ENCODE measurements around the gene MED13L. TPM values are rescaled to one million over a fixed set of nuclear protein-coding genes. Genes with fewer than 3 reads are reported as not detected.

MED13L gene
- total and polyA plus RNA-seq, 2 donors (not counting 3 experiments of a cell fraction or from before 2014, with no cell fraction given), result 27.4 to 93.6 TPM

- ChIA-PET CTCF (interaction anchor here (1.1 to 1.4 kb wide), 3 partner anchors 14 to 75 kb away, joined by 3 to 4 read pairs (median 3); no protein-coding TSS in a partner anchor), POLR2A (no interaction called here)
- Histone ChIP-seq H3K9me1 (replicated peaks; ENCODE audit: control insufficient read depth, extremely low read depth, insufficient read depth, low read length) (no peaks in the 10 kb centered on the region), H3K4me1 (ENCODE audit: control insufficient read depth, extremely low read depth, insufficient read depth, low read length) (no peaks in the 10 kb centered on the region), H3K27me3 (ENCODE audit: control insufficient read depth in 2 of 2, insufficient read depth in 2 of 2, low read length in 2 of 2) (no peaks in the 10 kb centered on the region), H3K4me2 (ENCODE audit: insufficient read depth, low read length) (no peak overlapping the region), H3K27ac (ENCODE audit: insufficient read depth, low read depth, low read length) (no peak overlapping the region), H3K36me3 (ENCODE audit: control insufficient read depth in 2 of 2, extremely low read depth in 1 of 2, insufficient read depth in 2 of 2, low read length in 2 of 2) (no peaks in the 10 kb centered on the region), H3K9me3 (replicated peaks; ENCODE audit: control insufficient read depth, insufficient read depth, low read length) (no peaks in the 10 kb centered on the region), H3K79me2 (ENCODE audit: control insufficient read depth, insufficient read depth, low read length) (peaks cover 71% of the 10 kb centered on the region), H3K9ac (replicated peaks; ENCODE audit: extremely low read depth, insufficient read depth, low read length) (no peak overlapping the region), H4K20me1 (replicated peaks; ENCODE audit: control insufficient read depth, extremely low read depth, insufficient read depth, low read length) (peaks cover 14% of the 10 kb centered on the region), H2AFZ (ENCODE audit: low read depth, low read length) (no peak overlapping the region), H3K4me3 (replicated peaks in 1 of 3; ENCODE audit: insufficient read depth in 1 of 3, low read depth in 1 of 3, low read length in 3 of 3) (no peak overlapping the region)
- no peak for DNase-seq (ENCODE audit: low read depth, low spot score)
- intact Hi-C loops (cut with micrococcal nuclease), result no loop called here
- no peak for FAIRE-seq
- BruUV-seq (replicated peaks), result no TSS peak
- TF ChIP-seq EZH2 (IDR thresholded peaks at IDR 0.05; ENCODE audit: borderline replicate concordance, low read depth, low read length, severe bottlenecking) (no peak), CTCF (IDR thresholded peaks at IDR 0.05; ENCODE audit: extremely low read depth in 1 of 2, insufficient read depth in 1 of 2, low read depth in 1 of 2, low read length in 2 of 2) (no peak), JUN (IDR thresholded peaks at IDR 0.05; ENCODE audit: borderline replicate concordance, insufficient read depth, insufficient read length, low read depth) (no peak), POLR2AphosphoS5 (IDR thresholded peaks at IDR 0.05; ENCODE audit: insufficient read depth, low read depth, low read length) (no peak), POLR2A (IDR thresholded peaks at IDR 0.05; ENCODE audit: low read depth, low read length) (no peak), FOS (IDR thresholded peaks at IDR 0.05; ENCODE audit: borderline replicate concordance, insufficient read depth, low read length) (no peak), GATA2 (IDR thresholded peaks at IDR 0.05; ENCODE audit: insufficient read depth, insufficient read length, low read depth, low read length) (no peak), MYC (IDR thresholded peaks at IDR 0.05; ENCODE audit: low read depth, low read length) (no peak)
- TF ChIP-seq, protein P1, sequence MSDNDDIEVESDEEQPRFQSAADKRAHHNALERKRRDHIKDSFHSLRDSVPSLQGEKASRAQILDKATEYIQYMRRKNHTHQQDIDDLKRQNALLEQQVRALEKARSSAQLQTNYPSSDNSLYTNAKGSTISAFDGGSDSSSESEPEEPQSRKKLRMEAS (IDR thresholded peaks at IDR 0.05; ENCODE audit: insufficient read depth, insufficient read length), result no peak
- dilution Hi-C loops (cut with MboI; ENCODE audit: extremely low pct_ligation_motif_present, low sequenced_read_pairs), result no loop called here
Measured at GRCh38 chr12:116216022-116216756, 61.3 kb downstream of the MED13L start.
